ENCODE measurements around the gene ADAM11. TPM values are rescaled to one million over a fixed set of nuclear protein-coding genes. Genes with fewer than 3 reads are reported as not detected.
A peak's percentile ranks its signal among the peaks of the same experiment; 100 is the strongest.

The ADAM11 gene
- total RNA-seq, 1 experiment from 2014 or later, result 0.46 TPM

- ChIA-PET CTCF (no interaction called here), POLR2A (ENCODE audit: unreplicated experiment) (no interaction called here)
- no peaks in the 10 kb centered on the region for H3K9me2 ChIP-seq (ENCODE audit: insufficient read depth)
- intact Hi-C loops (cut with micrococcal nuclease; ENCODE audit: unreplicated experiment), result loop anchor here (5.0 kb wide), 1 partner anchor 36 kb away; no protein-coding TSS in a partner anchor
- no TSS peak for BruUV-seq (replicated peaks)
- H3K4me2 ChIP-seq, result peak overlapping the region; percentile 87
- H2AFZ ChIP-seq, result peak overlapping the region; percentile 92; the same call in 1 of the 2 replicates
- no peaks in the 10 kb centered on the region for H4K20me1 ChIP-seq (ENCODE audit: insufficient read depth)
- no peak for DNase-seq
- peak overlapping the region; percentile 89 for H3K4me3 ChIP-seq
- no peak for TF ChIP-seq CTCF (conservative IDR thresholded peaks at IDR 0.05)
- TF ChIP-seq EZH2 (IDR thresholded peaks at IDR 0.05; ENCODE audit: low read depth), result no peak
- no peak overlapping the region for H3K27ac ChIP-seq
- H3K27me3 ChIP-seq (ENCODE audit: insufficient read depth, low read depth), result no peaks in the 10 kb centered on the region
- H3K9me3 ChIP-seq (ENCODE audit: insufficient read depth, low read depth), result no peaks in the 10 kb centered on the region
- H3K79me2 ChIP-seq (ENCODE audit: low read depth), result peaks cover 53% of the 10 kb centered on the region
- peaks cover 14% of the 10 kb centered on the region; the same call in 1 of the 2 replicates for H3F3A ChIP-seq (ENCODE audit: insufficient read depth, low read depth)
- peaks cover 17% of the 10 kb centered on the region for H3K4me1 ChIP-seq (replicated peaks; ENCODE audit: insufficient read depth)
- no peaks in the 10 kb centered on the region for H3K36me3 ChIP-seq (ENCODE audit: low read depth)
Measured at GRCh38 chr17:44827863-44828262, 69.1 kb downstream of the ADAM11 start.

GRCh38 chr17:44828919-44829522, 70.2 kb downstream of the ADAM11 start:
- H3K27me3 ChIP-seq (ENCODE audit: insufficient read depth, low read depth), result no peaks in the 10 kb centered on the region
- no peaks in the 10 kb centered on the region for H3K9me3 ChIP-seq (ENCODE audit: insufficient read depth, low read depth)
- H3K79me2 ChIP-seq (ENCODE audit: low read depth), result peaks cover 47% of the 10 kb centered on the region
- ChIA-PET POLR2A (ENCODE audit: unreplicated experiment) (interaction anchor here (0.5 kb wide), 1 partner anchor 48 kb away, joined by 4 read pairs; no protein-coding TSS in a partner anchor), CTCF (no interaction called here)
- no peak for DNase-seq
- H3K36me3 ChIP-seq (ENCODE audit: low read depth), result no peaks in the 10 kb centered on the region
- H3K4me2 ChIP-seq, result peak overlapping the region; percentile 87
- H3K9me2 ChIP-seq (ENCODE audit: insufficient read depth), result no peaks in the 10 kb centered on the region
- peaks cover 12% of the 10 kb centered on the region; the same call in 1 of the 2 replicates for H3F3A ChIP-seq (ENCODE audit: insufficient read depth, low read depth)
- intact Hi-C loops (cut with micrococcal nuclease; ENCODE audit: unreplicated experiment), result loop anchor here (5.0 kb wide), 1 partner anchor 37 kb away; no protein-coding TSS in a partner anchor
- peak overlapping the region; percentile 92 for H2AFZ ChIP-seq
- peaks cover 17% of the 10 kb centered on the region for H3K4me1 ChIP-seq (replicated peaks; ENCODE audit: insufficient read depth)
- H4K20me1 ChIP-seq (ENCODE audit: insufficient read depth), result no peaks in the 10 kb centered on the region
- peak overlapping the region; percentile 89 for H3K4me3 ChIP-seq
- TF ChIP-seq CTCF (conservative IDR thresholded peaks at IDR 0.05), result no peak
- no peak for TF ChIP-seq EZH2 (IDR thresholded peaks at IDR 0.05; ENCODE audit: low read depth)
- BruUV-seq (replicated peaks), result TSS peak; percentile 37
- no peak overlapping the region for H3K27ac ChIP-seq

GRCh38 chr17:44829523-44830358, 71.0 kb downstream of the ADAM11 start, which contains the start of gene GJC1:
GJC1 (minus strand) TSS chr17:44830287; CDS start chr17:44805817, 24,470 bp downstream.
- BruUV-seq (replicated peaks), result no TSS peak
- no peaks in the 10 kb centered on the region for H3K27me3 ChIP-seq (ENCODE audit: insufficient read depth, low read depth)
- peaks cover 12% of the 10 kb centered on the region; the same call in 1 of the 2 replicates for H3F3A ChIP-seq (ENCODE audit: insufficient read depth, low read depth)
- POLR2A ChIA-PET (ENCODE audit: unreplicated experiment), result no interaction called here
- peak in 1 of 2 experiments; percentile 58 for DNase-seq
- peak within 1 kb of the TSS; percentile 87 for H3K4me2 ChIP-seq
- no peaks in the 10 kb centered on the region for H3K9me3 ChIP-seq (ENCODE audit: insufficient read depth, low read depth)
- intact Hi-C loops (cut with micrococcal nuclease; ENCODE audit: unreplicated experiment), result loop anchor here (5.0 kb wide), 1 partner anchor 37 kb away; no protein-coding TSS in a partner anchor
- H3K36me3 ChIP-seq (ENCODE audit: low read depth), result no peaks in the 10 kb centered on the region
- no peaks in the 10 kb centered on the region for H4K20me1 ChIP-seq (ENCODE audit: insufficient read depth)
- peaks cover 39% of the 10 kb centered on the region for H3K79me2 ChIP-seq (ENCODE audit: low read depth)
- H2AFZ ChIP-seq, result peak within 1 kb of the TSS; percentile 92
- TF ChIP-seq CTCF (conservative IDR thresholded peaks at IDR 0.05) (no peak), EZH2 (IDR thresholded peaks at IDR 0.05; ENCODE audit: low read depth) (no peak)
- H3K4me3 ChIP-seq, result peak within 1 kb of the TSS; percentile 89
- no peaks in the 10 kb centered on the region for H3K9me2 ChIP-seq (ENCODE audit: insufficient read depth)
- CTCF ChIA-PET, result no interaction called here
- no peak within 1 kb of the TSS for H3K27ac ChIP-seq
- H3K4me1 ChIP-seq (replicated peaks; ENCODE audit: insufficient read depth), result peaks cover 17% of the 10 kb centered on the region

All from PC-9 (cell line).